ENCODE data around the gene RGS16. TPM values are rescaled to one million over a fixed set of nuclear protein-coding genes. Genes with fewer than 3 reads are reported as not detected.

The RGS16 gene
- total RNA-seq, 5 donors from 2014 or later (not counting 1 experiment from before 2014, with no cell fraction given), result 2.9 to 15.6 (median 4.6) TPM

- Mint-ChIP-seq H3K27me3 (no peaks in the 10 kb centered on the region), H3K4me1 (no peaks in the 10 kb centered on the region), H3K36me3 (no peaks in the 10 kb centered on the region), H3K9me3 (no peaks in the 10 kb centered on the region), H3K4me3 (no peak overlapping the region), H3K27ac (no peak overlapping the region)
- H3K27me3 ChIP-seq (replicated peaks in 1 of 2; ENCODE audit: control insufficient read depth in 2 of 2, extremely low read depth in 1 of 2, insufficient read depth in 2 of 2, low read length in 1 of 2), result peaks cover 0 to 3% of the 10 kb centered on the region in 2 experiments
- POLR2A ChIA-PET, result no interaction called here
- H3K36me3 ChIP-seq (ENCODE audit: control insufficient read depth in 2 of 2, extremely low read depth in 1 of 2, insufficient read depth in 1 of 2, low read length in 1 of 2), result no peaks in the 10 kb centered on the region
- H3K4me3 ChIP-seq (ENCODE audit: control insufficient read depth in 1 of 2, extremely low read depth in 1 of 2, low read length in 1 of 2), result no peak overlapping the region
- ATAC-seq (replicated peaks in 1 of 4) (no peak), DNase-seq (no peak)
- no peak overlapping the region for H3K27ac ChIP-seq (ENCODE audit: low read length)
- no peaks in the 10 kb centered on the region for H3K9me3 ChIP-seq
- no peaks in the 10 kb centered on the region for H3K4me1 ChIP-seq (ENCODE audit: control insufficient read depth in 1 of 2, extremely low read depth in 1 of 2, insufficient read depth in 2 of 2, low read length in 2 of 2)
- CTCF ChIA-PET, result no interaction called here
- WGBS (ENCODE audit: insufficient coverage), result 60% methylated on average over 1 of the region's 4 CpGs
These were observed 42.7 kb downstream of the RGS16 start for GRCh38 chr1:182561456-182561855.

GRCh38 chr1:182560392-182560984 is 43.7 kb downstream of the RGS16 start:
- H3K4me3 ChIP-seq (ENCODE audit: control insufficient read depth in 1 of 2, extremely low read depth in 1 of 2, low read length in 1 of 2), result no peak overlapping the region
- no peak overlapping the region for H3K27ac Mint-ChIP-seq
- CTCF ChIA-PET, result interaction anchor here in 1 of 2 donors (0.5 kb wide), 1 partner anchor 406 kb away, joined by 7 read pairs; no protein-coding TSS in a partner anchor

GRCh38 chr1:182556279-182556678 is 47.9 kb downstream of the RGS16 start:
- no peak overlapping the region for H3K4me3 Mint-ChIP-seq
- POLR2A ChIA-PET, result no interaction called here
- no peak for DNase-seq
- no peaks in the 10 kb centered on the region for H3K9me3 ChIP-seq
- H3K4me3 ChIP-seq (ENCODE audit: control insufficient read depth in 1 of 2, extremely low read depth in 1 of 2, low read length in 1 of 2), result no peak overlapping the region
- H3K27ac Mint-ChIP-seq, result no peak overlapping the region
- H3K4me1 Mint-ChIP-seq, result no peaks in the 10 kb centered on the region
- H3K27me3 Mint-ChIP-seq, result no peaks in the 10 kb centered on the region
- no peak for ATAC-seq (replicated peaks in 1 of 4)
- no peaks in the 10 kb centered on the region for H3K36me3 ChIP-seq (ENCODE audit: control insufficient read depth in 2 of 2, extremely low read depth in 1 of 2, insufficient read depth in 1 of 2, low read length in 1 of 2)
- CTCF ChIA-PET, result no interaction called here
- no peaks in the 10 kb centered on the region for H3K4me1 ChIP-seq (ENCODE audit: control insufficient read depth in 1 of 2, extremely low read depth in 1 of 2, insufficient read depth in 2 of 2, low read length in 2 of 2)
- H3K9me3 Mint-ChIP-seq, result peaks cover 0 to 10% (median 4%) of the 10 kb centered on the region in 3 donors
- H3K27me3 ChIP-seq (replicated peaks in 1 of 2; ENCODE audit: control insufficient read depth in 2 of 2, extremely low read depth in 1 of 2, insufficient read depth in 2 of 2, low read length in 1 of 2), result peaks cover 0 to 3% of the 10 kb centered on the region in 2 experiments
- H3K36me3 Mint-ChIP-seq, result no peaks in the 10 kb centered on the region
- no peak overlapping the region for H3K27ac ChIP-seq (ENCODE audit: low read length)

More at GRCh38 chr1:182560392-182560984, 43.7 kb downstream of the RGS16 start:
- 48% methylated on average over 4 of the region's 7 CpGs for WGBS (ENCODE audit: insufficient coverage)
- Histone ChIP-seq H3K36me3 (ENCODE audit: control insufficient read depth in 2 of 2, extremely low read depth in 1 of 2, insufficient read depth in 1 of 2, low read length in 1 of 2) (no peaks in the 10 kb centered on the region), H3K27ac (ENCODE audit: low read length) (no peak overlapping the region), H3K4me1 (ENCODE audit: control insufficient read depth in 1 of 2, extremely low read depth in 1 of 2, insufficient read depth in 2 of 2, low read length in 2 of 2) (no peaks in the 10 kb centered on the region), H3K27me3 (replicated peaks in 1 of 2; ENCODE audit: control insufficient read depth in 2 of 2, extremely low read depth in 1 of 2, insufficient read depth in 2 of 2, low read length in 1 of 2) (peaks cover 0 to 3% of the 10 kb centered on the region in 2 experiments), H3K9me3 (no peaks in the 10 kb centered on the region)
- DNase-seq (no peak), ATAC-seq (replicated peaks in 1 of 4) (no peak)
- no peak overlapping the region for H3K4me3 Mint-ChIP-seq
- H3K4me1 Mint-ChIP-seq, result no peaks in the 10 kb centered on the region
- H3K36me3 Mint-ChIP-seq, result no peaks in the 10 kb centered on the region
- no peaks in the 10 kb centered on the region for H3K27me3 Mint-ChIP-seq
- H3K9me3 Mint-ChIP-seq, result no peaks in the 10 kb centered on the region
- POLR2A ChIA-PET, result no interaction called here

- no CpG with 5 or more reads among the region's 1 CpG for WGBS (ENCODE audit: insufficient coverage)
- H3K9me3 Mint-ChIP-seq, result peaks cover 0 to 10% (median 4%) of the 10 kb centered on the region in 3 donors
- no peaks in the 10 kb centered on the region for H3K4me1 Mint-ChIP-seq
- DNase-seq, result no peak
- H3K27ac ChIP-seq (ENCODE audit: low read length), result no peak overlapping the region
- H3K27me3 ChIP-seq (replicated peaks in 1 of 2; ENCODE audit: control insufficient read depth in 2 of 2, extremely low read depth in 1 of 2, insufficient read depth in 2 of 2, low read length in 1 of 2), result peaks cover 0 to 3% of the 10 kb centered on the region in 2 experiments
- H3K27me3 Mint-ChIP-seq, result no peaks in the 10 kb centered on the region
- no peak for ATAC-seq (replicated peaks in 1 of 4)
- H3K36me3 ChIP-seq (ENCODE audit: control insufficient read depth in 2 of 2, extremely low read depth in 1 of 2, insufficient read depth in 1 of 2, low read length in 1 of 2), result no peaks in the 10 kb centered on the region
- no peak overlapping the region for H3K4me3 Mint-ChIP-seq
- no peak overlapping the region for H3K4me3 ChIP-seq (ENCODE audit: control insufficient read depth in 1 of 2, extremely low read depth in 1 of 2, low read length in 1 of 2)
- ChIA-PET CTCF (interaction anchor here in 1 of 2 donors (0.5 kb wide), 1 partner anchor 1074 kb away, joined by 3 read pairs; no protein-coding TSS in a partner anchor), POLR2A (no interaction called here)
- no peaks in the 10 kb centered on the region for H3K36me3 Mint-ChIP-seq
- no peaks in the 10 kb centered on the region for H3K4me1 ChIP-seq (ENCODE audit: control insufficient read depth in 1 of 2, extremely low read depth in 1 of 2, insufficient read depth in 2 of 2, low read length in 2 of 2)
- H3K27ac Mint-ChIP-seq, result no peak overlapping the region
- H3K9me3 ChIP-seq, result no peaks in the 10 kb centered on the region
These were observed 48.7 kb downstream of the RGS16 start for GRCh38 chr1:182555493-182555892.

- no peaks in the 10 kb centered on the region for H3K27me3 ChIP-seq (replicated peaks in 1 of 2; ENCODE audit: control insufficient read depth in 2 of 2, extremely low read depth in 1 of 2, insufficient read depth in 2 of 2, low read length in 1 of 2)
- WGBS (ENCODE audit: insufficient coverage), result no CpG with 5 or more reads among the region's 2 CpGs
- no peak overlapping the region for H3K27ac Mint-ChIP-seq
These were observed 51.7 kb downstream of the RGS16 start for GRCh38 chr1:182552527-182552926.

GRCh38 chr1:182549811-182550210 is 54.4 kb downstream of the RGS16 start:
- no peak for ATAC-seq (replicated peaks in 1 of 4)
- no peaks in the 10 kb centered on the region for H3K9me3 ChIP-seq
- POLR2A ChIA-PET, result no interaction called here
- H3K36me3 ChIP-seq (ENCODE audit: control insufficient read depth in 2 of 2, extremely low read depth in 1 of 2, insufficient read depth in 1 of 2, low read length in 1 of 2), result no peaks in the 10 kb centered on the region
- H3K4me3 Mint-ChIP-seq, result no peak overlapping the region
- CTCF ChIA-PET, result no interaction called here
- H3K9me3 Mint-ChIP-seq, result peaks cover 0 to 10% (median 4%) of the 10 kb centered on the region in 3 donors
- no peak for DNase-seq
- H3K27me3 Mint-ChIP-seq, result peaks cover 10 to 18% of the 10 kb centered on the region in 2 donors
- peaks cover 0 to 3% of the 10 kb centered on the region in 2 experiments for H3K27me3 ChIP-seq (replicated peaks in 1 of 2; ENCODE audit: control insufficient read depth in 2 of 2, extremely low read depth in 1 of 2, insufficient read depth in 2 of 2, low read length in 1 of 2)
- no CpG with 5 or more reads among the region's 1 CpG for WGBS (ENCODE audit: insufficient coverage)
- H3K27ac Mint-ChIP-seq, result no peak overlapping the region
- no peaks in the 10 kb centered on the region for H3K36me3 Mint-ChIP-seq
- H3K4me1 ChIP-seq (ENCODE audit: control insufficient read depth in 1 of 2, extremely low read depth in 1 of 2, insufficient read depth in 2 of 2, low read length in 2 of 2), result no peaks in the 10 kb centered on the region
- H3K27ac ChIP-seq (ENCODE audit: low read length), result no peak overlapping the region
- H3K4me1 Mint-ChIP-seq, result no peaks in the 10 kb centered on the region
- H3K4me3 ChIP-seq (ENCODE audit: control insufficient read depth in 1 of 2, extremely low read depth in 1 of 2, low read length in 1 of 2), result no peak overlapping the region

More at GRCh38 chr1:182552527-182552926, 51.7 kb downstream of the RGS16 start:
- H3K27ac ChIP-seq (ENCODE audit: low read length), result no peak overlapping the region
- no peaks in the 10 kb centered on the region for H3K36me3 ChIP-seq (ENCODE audit: control insufficient read depth in 2 of 2, extremely low read depth in 1 of 2, insufficient read depth in 1 of 2, low read length in 1 of 2)
- Mint-ChIP-seq H3K36me3 (no peaks in the 10 kb centered on the region), H3K27me3 (peaks cover 3 to 5% of the 10 kb centered on the region in 2 donors), H3K9me3 (peaks cover 0 to 10% (median 4%) of the 10 kb centered on the region in 3 donors), H3K4me3 (no peak overlapping the region), H3K4me1 (no peaks in the 10 kb centered on the region)
- ATAC-seq (replicated peaks in 1 of 4) (no peak), DNase-seq (no peak)
- POLR2A ChIA-PET, result no interaction called here
- no peaks in the 10 kb centered on the region for H3K9me3 ChIP-seq
- H3K4me3 ChIP-seq (ENCODE audit: control insufficient read depth in 1 of 2, extremely low read depth in 1 of 2, low read length in 1 of 2), result no peak overlapping the region
- H3K4me1 ChIP-seq (ENCODE audit: control insufficient read depth in 1 of 2, extremely low read depth in 1 of 2, insufficient read depth in 2 of 2, low read length in 2 of 2), result no peaks in the 10 kb centered on the region
- CTCF ChIA-PET, result no interaction called here
